Activated CD8-positive, alpha-beta memory T cell treated with anti-CD3 and anti-CD28 coated beads, Interleukin-2, amount 10 ng/mL, durations not matched to agents 7 days and 5 days (primary cell): Measurements from ENCODE around the gene ENGASE. TPM values are rescaled to one million over a fixed set of nuclear protein-coding genes. Genes with fewer than 3 reads are reported as not detected.

Source experiments
- ATAC-seq: fragments of 150-1000 bp; cut with Tn5 transposase; one replicate; pipeline ENCODE4 v1.10.0; 2021; ENCODE audit warnings: moderate library complexity
- CTCF ChIA-PET: fragments of 350-600 bp; sonication (Branson Sonifier 250); formaldehyde crosslinking; loops from one replicate; lab custom pipeline; 2021; ENCODE audit warnings: antibody characterized with exemption; lab: Charles Lee
- DNase-seq: peaks from one replicate; pipeline ENCODE4 v3.0.0-alpha.2; 2020
- H3K27ac Mint-ChIP-seq: one replicate; pipeline ENCODE4 v1.8.0; 2021; ENCODE audit warnings: mild to moderate bottlenecking, mixed read lengths
- H3K27me3 Mint-ChIP-seq: one replicate; pipeline ENCODE4 v1.8.0; 2021; ENCODE audit warnings: mixed read lengths
- H3K36me3 Mint-ChIP-seq: one replicate; pipeline ENCODE4 v1.8.0; 2021; ENCODE audit warnings: mild to moderate bottlenecking, mixed read lengths
- H3K4me1 Mint-ChIP-seq: one replicate; pipeline ENCODE4 v1.8.0; 2021; ENCODE audit warnings: mixed read lengths
- H3K4me3 Mint-ChIP-seq: one replicate; pipeline ENCODE4 v1.8.0; 2021; ENCODE audit warnings: mild to moderate bottlenecking, moderate library complexity, mixed read lengths
- H3K9me3 Mint-ChIP-seq: one replicate; pipeline ENCODE4 v1.8.0; 2022; ENCODE audit warnings: low read depth, mixed read lengths
- total RNA-seq, 2 experiments: library from RNA; stranded (reverse); gene quantifications; one replicate each; pipeline ENCODE4 v1.2.3, GENCODE V29; 2021

The ENGASE gene
- total RNA-seq, 2 experiments from 2014 or later: 42.9 to 45.7 TPM

DNA sequence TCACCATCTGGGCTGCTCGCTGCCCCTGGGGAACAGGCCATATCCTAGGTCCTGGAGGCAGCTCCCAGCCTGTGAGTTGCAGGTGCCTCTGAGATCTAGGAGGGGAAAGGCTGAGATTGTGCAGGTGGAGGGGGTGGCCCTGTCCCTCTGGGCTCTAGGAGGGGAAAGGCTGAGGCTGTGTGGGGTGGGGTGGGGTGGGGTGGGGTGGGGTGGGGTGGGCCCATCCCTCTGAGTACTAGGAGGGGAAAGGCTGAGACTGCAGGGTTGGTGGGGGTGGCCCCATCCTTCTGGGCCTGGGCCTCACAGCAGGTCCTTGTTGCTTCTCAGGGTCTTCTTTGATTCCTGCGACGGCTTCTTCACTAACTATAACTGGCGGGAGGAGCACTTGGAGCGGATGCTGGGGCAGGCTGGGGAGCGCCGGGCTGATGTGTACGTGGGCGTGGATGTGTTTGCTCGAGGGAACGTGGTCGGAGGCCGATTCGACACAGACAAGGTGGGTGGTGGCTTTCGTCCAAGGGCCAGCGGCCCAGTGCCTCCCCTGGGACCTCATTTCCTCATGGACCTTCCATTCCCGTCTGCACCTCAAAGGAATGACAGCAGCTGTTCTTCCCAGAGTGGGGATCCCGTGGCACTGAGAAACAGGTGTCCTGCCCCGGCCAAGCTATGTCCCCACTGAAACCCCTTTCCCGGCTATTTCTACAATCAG, 7.1 kb downstream of the ENGASE start:
- H3K9me3 Mint-ChIP-seq: no peaks in the 10 kb centered on the region
- no peak for DNase-seq
- no peak overlapping the region for H3K27ac Mint-ChIP-seq
- H3K36me3 Mint-ChIP-seq: peaks cover 5% of the 10 kb centered on the region
- CTCF ChIA-PET: interaction anchor here (0.7 to 6.9 kb wide), 11 partner anchors 8 to 319 kb away, joined by 3 to 27 read pairs (median 4); partner anchors contain the start of gene ENGASE
- no peaks in the 10 kb centered on the region for H3K27me3 Mint-ChIP-seq
- no peak overlapping the region for H3K4me3 Mint-ChIP-seq
- no peaks in the 10 kb centered on the region for H3K4me1 Mint-ChIP-seq
- no peak for ATAC-seq

- peaks cover 5% of the 10 kb centered on the region for H3K36me3 Mint-ChIP-seq
- no peak overlapping the region for H3K4me3 Mint-ChIP-seq
- no peaks in the 10 kb centered on the region for H3K9me3 Mint-ChIP-seq
- H3K4me1 Mint-ChIP-seq: no peaks in the 10 kb centered on the region
- no peaks in the 10 kb centered on the region for H3K27me3 Mint-ChIP-seq
- ATAC-seq (peak; percentile 66), DNase-seq (peak; percentile 52)
- CTCF ChIA-PET: interaction anchor here (0.7 to 6.9 kb wide), 12 partner anchors 9 to 318 kb away, joined by 3 to 27 read pairs (median 4); partner anchors contain the start of gene ENGASE
- H3K27ac Mint-ChIP-seq: no peak overlapping the region
Observed at GRCh38 chr17:79082311-79083190, 7.9 kb downstream of the ENGASE start.

- H3K4me3 Mint-ChIP-seq: no peak overlapping the region
- no peak for ATAC-seq
- H3K4me1 Mint-ChIP-seq: no peaks in the 10 kb centered on the region
- CTCF ChIA-PET: interaction anchor here (0.6 to 6.9 kb wide), 8 partner anchors 10 to 999 kb away, joined by 3 to 27 read pairs (median 4); partner anchors contain the start of gene ENGASE
- H3K36me3 Mint-ChIP-seq: peaks cover 5% of the 10 kb centered on the region
- H3K27ac Mint-ChIP-seq: no peak overlapping the region
- H3K9me3 Mint-ChIP-seq: no peaks in the 10 kb centered on the region
- H3K27me3 Mint-ChIP-seq: no peaks in the 10 kb centered on the region
- no peak for DNase-seq
Observed at GRCh38 chr17:79083191-79083971, 8.8 kb downstream of the ENGASE start.

DNA sequence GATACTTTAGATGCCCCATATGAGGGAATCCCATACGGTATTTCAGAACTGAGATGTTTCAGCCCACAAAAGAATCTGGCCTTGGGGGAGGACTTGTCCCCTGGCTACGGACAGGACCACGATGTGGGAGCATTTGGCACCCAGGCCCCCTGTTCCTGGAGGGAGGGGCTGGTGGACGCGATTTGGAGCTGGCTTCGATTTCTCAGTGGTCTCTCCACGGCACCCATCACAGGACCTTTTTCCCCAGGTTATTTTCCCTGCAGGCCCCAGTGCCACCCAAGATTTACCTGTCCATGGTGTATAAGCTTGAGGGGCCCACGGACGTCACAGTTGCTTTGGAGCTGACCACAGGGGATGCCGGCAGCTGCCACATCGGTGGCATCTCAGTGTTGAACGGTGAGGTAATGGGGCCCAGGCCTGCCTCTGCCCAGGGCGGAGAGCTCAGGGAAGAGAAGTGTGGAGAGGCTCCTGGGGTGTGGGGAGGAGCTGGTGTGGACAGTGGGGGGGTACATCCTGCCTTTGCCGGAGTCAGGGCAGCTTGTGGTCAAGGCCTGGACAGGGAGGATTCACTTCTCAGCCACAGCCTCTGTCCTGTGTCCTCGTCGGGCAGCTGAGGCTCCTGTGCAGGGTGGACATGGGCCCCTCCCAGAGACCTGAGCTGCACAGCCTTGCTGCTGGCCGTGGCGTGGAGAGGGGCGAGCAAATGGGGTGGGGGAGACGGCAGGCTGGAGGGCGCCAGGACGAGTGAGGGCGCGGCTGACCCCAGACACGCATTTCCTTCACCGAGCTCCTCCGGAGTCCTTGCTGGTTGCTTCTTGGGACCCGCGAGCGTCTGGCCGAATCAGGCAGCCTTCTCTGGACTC, 9.9 kb downstream of the ENGASE start:
- Mint-ChIP-seq H3K36me3 (peaks cover 2% of the 10 kb centered on the region), H3K9me3 (no peaks in the 10 kb centered on the region), H3K4me3 (no peak overlapping the region), H3K27me3 (no peaks in the 10 kb centered on the region), H3K4me1 (no peaks in the 10 kb centered on the region), H3K27ac (no peak overlapping the region)
- DNase-seq: no peak
- CTCF ChIA-PET: interaction anchor here (0.9 to 6.9 kb wide), 6 partner anchors 9 to 309 kb away, joined by 3 to 96 read pairs (median 15); partner anchors contain the start of gene ENGASE
- no peak for ATAC-seq

DNA sequence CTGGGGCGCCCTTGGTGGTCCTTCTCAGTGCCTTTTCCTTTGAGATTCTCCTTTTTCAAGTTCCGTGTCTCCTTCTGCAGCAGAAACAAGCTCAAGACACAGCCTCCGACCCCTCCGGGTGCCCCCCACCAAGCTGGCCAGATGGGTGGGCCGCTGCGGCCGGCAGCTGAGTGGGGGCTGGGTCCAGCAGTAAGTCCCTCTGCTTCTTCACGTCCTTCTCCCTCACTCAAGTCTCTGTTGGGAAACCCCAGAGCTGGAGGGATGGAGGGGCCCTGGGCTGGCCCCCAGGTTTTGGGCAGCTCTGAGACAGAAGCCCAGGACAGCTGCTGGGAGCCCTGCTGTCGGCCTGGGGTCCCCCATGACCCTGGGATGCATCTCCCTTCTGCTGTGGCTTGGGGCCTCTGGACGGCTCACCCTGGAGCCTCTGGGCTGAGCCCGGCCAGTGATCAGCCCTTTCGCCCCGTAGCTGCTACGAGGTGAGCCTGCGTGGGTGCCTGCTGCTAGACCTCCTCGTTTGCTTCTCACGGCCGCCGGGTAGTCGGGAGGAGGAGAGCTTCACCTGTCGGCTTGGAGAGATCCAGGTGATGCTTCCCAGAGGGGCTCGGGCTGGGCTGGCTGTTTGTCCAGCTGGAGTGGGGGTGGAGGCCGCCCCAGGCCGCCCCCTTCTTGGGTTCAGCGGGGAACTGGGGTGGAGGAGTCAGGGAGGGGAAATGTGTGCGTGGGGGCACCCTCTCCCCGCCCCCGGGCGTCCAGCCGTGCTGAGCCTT, 10.7 kb downstream of the ENGASE start:
- Mint-ChIP-seq H3K9me3 (no peaks in the 10 kb centered on the region), H3K27me3 (no peaks in the 10 kb centered on the region), H3K36me3 (peaks cover 2% of the 10 kb centered on the region), H3K4me3 (no peak overlapping the region), H3K4me1 (no peaks in the 10 kb centered on the region), H3K27ac (no peak overlapping the region)
- DNase-seq: no peak
- CTCF ChIA-PET: interaction anchor here (0.9 to 6.9 kb wide), 7 partner anchors 8 to 315 kb away, joined by 3 to 96 read pairs (median 7); partner anchors contain the start of gene ENGASE
- ATAC-seq: no peak

- Mint-ChIP-seq H3K27ac (no peak overlapping the region), H3K4me3 (no peak overlapping the region), H3K36me3 (no peaks in the 10 kb centered on the region), H3K4me1 (no peaks in the 10 kb centered on the region), H3K9me3 (no peaks in the 10 kb centered on the region), H3K27me3 (no peaks in the 10 kb centered on the region)
- ATAC-seq: no peak
- CTCF ChIA-PET: interaction anchor here (1.2 to 6.9 kb wide), 5 partner anchors 12 to 315 kb away, joined by 4 to 96 read pairs (median 27); partner anchors contain the start of gene ENGASE
- DNase-seq: no peak
Observed at GRCh38 chr17:79085921-79086551, 11.4 kb downstream of the ENGASE start.

GRCh38 chr17:79086609-79087427, 12.2 kb downstream of the ENGASE start:
- DNase-seq: no peak
- CTCF ChIA-PET: interaction anchor here (0.9 to 6.9 kb wide), 15 partner anchors 10 to 316 kb away, joined by 3 to 96 read pairs (median 4); partner anchors contain the start of gene ENGASE
- Mint-ChIP-seq H3K36me3 (no peaks in the 10 kb centered on the region), H3K4me1 (no peaks in the 10 kb centered on the region), H3K27me3 (no peaks in the 10 kb centered on the region), H3K4me3 (no peak overlapping the region), H3K9me3 (no peaks in the 10 kb centered on the region), H3K27ac (no peak overlapping the region)
- ATAC-seq: no peak

DNA sequence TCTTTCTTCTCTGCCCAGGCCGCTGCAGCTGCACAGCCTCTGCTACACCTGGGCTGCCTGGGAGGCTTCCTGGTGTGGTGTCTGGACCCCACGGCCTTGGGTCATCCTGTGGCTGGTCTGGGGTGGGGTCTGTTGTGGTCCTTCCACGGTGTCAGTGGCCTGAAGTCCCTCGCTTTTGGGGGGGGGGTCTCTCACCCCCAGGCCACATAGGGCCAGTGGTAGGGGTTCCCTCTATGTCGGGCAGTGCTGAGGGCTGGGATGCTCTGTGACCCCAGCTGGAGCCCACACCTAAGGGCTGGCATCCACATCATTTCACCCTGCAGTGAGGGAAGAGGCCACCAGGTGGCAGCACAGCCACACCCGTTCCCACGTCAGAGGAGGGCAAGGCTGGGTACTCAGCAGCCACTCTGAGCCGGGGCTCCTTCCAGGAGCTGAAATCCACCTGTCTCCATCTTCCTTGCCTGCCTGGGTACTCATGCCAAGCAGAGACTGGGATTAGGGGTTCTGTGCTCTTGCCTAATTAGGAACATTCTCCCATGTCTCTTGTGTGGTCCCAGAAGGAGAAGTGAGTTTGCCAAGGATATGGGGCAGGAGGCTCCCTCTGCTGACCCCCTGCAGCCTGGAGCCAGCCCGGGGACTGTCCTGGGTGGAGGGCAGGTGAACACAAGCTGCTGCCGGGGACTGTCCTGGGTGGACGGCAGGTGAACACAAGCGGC, 13.0 kb downstream of the ENGASE start:
- DNase-seq: peak; percentile 78
- CTCF ChIA-PET: interaction anchor here (0.6 to 6.9 kb wide), 15 partner anchors 11 to 315 kb away, joined by 3 to 96 read pairs (median 4); partner anchors contain the start of gene ENGASE
- Mint-ChIP-seq H3K9me3 (no peaks in the 10 kb centered on the region), H3K36me3 (no peaks in the 10 kb centered on the region), H3K27me3 (no peaks in the 10 kb centered on the region), H3K4me1 (peaks cover 2% of the 10 kb centered on the region), H3K4me3 (no peak overlapping the region), H3K27ac (no peak overlapping the region)
- ATAC-seq: peak; percentile 82

- H3K4me3 Mint-ChIP-seq: no peak overlapping the region
- no peaks in the 10 kb centered on the region for H3K36me3 Mint-ChIP-seq
- peaks cover 6% of the 10 kb centered on the region for H3K4me1 Mint-ChIP-seq
- ATAC-seq (no peak), DNase-seq (no peak)
- no peaks in the 10 kb centered on the region for H3K9me3 Mint-ChIP-seq
- H3K27me3 Mint-ChIP-seq: peaks cover 2% of the 10 kb centered on the region
- CTCF ChIA-PET: interaction anchor here (0.6 to 6.9 kb wide), 14 partner anchors 12 to 314 kb away, joined by 3 to 96 read pairs (median 4); partner anchors contain the start of gene ENGASE
- H3K27ac Mint-ChIP-seq: no peak overlapping the region
Observed at GRCh38 chr17:79088247-79088996, 13.8 kb downstream of the ENGASE start.
